Spleen (tissue), 11 donors: ENCODE results near the gene SLC49A4. TPM values are rescaled to one million over a fixed set of nuclear protein-coding genes. Genes with fewer than 3 reads are reported as not detected.
A peak's percentile ranks its signal among the peaks of the same experiment; 100 is the strongest.

ENCODE experiments used
- DNase-seq: peaks from one replicate; pipeline ENCODE4 v3.0.0-alpha.2; 2020
- H3K27ac ChIP-seq, 8 donors: fragments of 200-600 bp; sonication (generic) in 7 of 8; 1 replicate in 4 of 8; 2 replicates in 4 of 8; pipeline versions ENCODE4 v1.5.0 to v1.8.0; 2016 to 2021; ENCODE audit warnings: inconsistent platforms in 4 of 8, mild to moderate bottlenecking in 4 of 8, moderate library complexity in 1 of 8
- H3K27me3 ChIP-seq, 7 donors: fragments of 200-600 bp; sonication (generic) in 6 of 7; replicated peaks in 1 of 7; 1 replicate in 4 of 7; 2 replicates in 3 of 7; pipeline versions ENCODE4 v1.5.0 to v1.8.0; 2016 to 2021; ENCODE audit warnings: inconsistent platforms in 3 of 7, mild to moderate bottlenecking in 1 of 7
- H3K36me3 ChIP-seq, 6 donors: fragments of 200-600 bp; sonication (generic) in 5 of 6; 1 replicate in 4 of 6; 2 replicates in 2 of 6; pipeline versions ENCODE4 v1.5.0 to v1.8.0; 2016 to 2021; ENCODE audit warnings: inconsistent platforms in 2 of 6
- H3K4me1 ChIP-seq, 6 donors: fragments of 200-600 bp; sonication (generic) in 5 of 6; 1 replicate in 3 of 6; 2 replicates in 3 of 6; pipeline versions ENCODE4 v1.5.0 to v1.8.0; 2016 to 2021; ENCODE audit warnings: inconsistent platforms in 3 of 6
- H3K4me3 ChIP-seq, 8 donors: fragments of 200-600 bp; sonication (generic) in 7 of 8; 1 replicate in 4 of 8; 2 replicates in 4 of 8; pipeline versions ENCODE4 v1.5.0 to v1.8.0; 2016 to 2021; ENCODE audit warnings: inconsistent platforms in 4 of 8, mild to moderate bottlenecking in 4 of 8, moderate library complexity in 2 of 8
- H3K9me3 ChIP-seq, 8 donors: fragments of 200-600 bp; sonication (generic) in 7 of 8; 1 replicate in 4 of 8; 2 replicates in 4 of 8; pipeline versions ENCODE4 v1.5.0 to v1.8.0; 2016 to 2021; ENCODE audit warnings: inconsistent platforms in 4 of 8
- POLR2A ChIP-seq, 3 donors: fragments of 450-650 bp; IDR thresholded peaks; one replicate each; pipeline ENCODE4 v1.5.1; 2017; ENCODE audit warnings: antibody characterized with exemption in 3 of 3, mild to moderate bottlenecking in 1 of 3
- POLR2AphosphoS5 ChIP-seq, 3 donors: sonication (generic); formaldehyde crosslinking; IDR thresholded peaks; one replicate each; pipeline ENCODE4 v1.5.1; 2017; ENCODE audit warnings: antibody characterized with exemption in 3 of 3
- WGBS, 5 donors: extraction: QIAGEN DNeasy Blood & Tissue Kit in 3 of 5; methylation state at CpG; one replicate each; pipeline versions ENCODE4 v1.1.5 to v1.1.7; 2013 to 2018; 5-methylcytosine and 5-hydroxymethylcytosine counted together
- intact Hi-C: fragments of 100-400 bp; cut with DNase I; formaldehyde crosslinking; loops from one replicate; pipeline ENCODE4 v1.15.0; 2023; ENCODE audit warnings: low total_unique reads
- polyA plus RNA-seq, 3 donors: library from polyadenylated mRNA; stranded (reverse); fragments of 200-250 nt; gene quantifications; one replicate each; pipeline ENCODE4 v1.2.1, GENCODE V29; 2013
- total RNA-seq, 7 donors: library from RNA; depleted of rRNA in 3 of 7; stranded (reverse); fragments of >200 nt in 3 of 7; fragmentation: NEBNext Ultra II Directional in 4 of 7; extraction: Animal tissue kit (Norgen Biotek cat#: 25700) in 4 of 7; gene quantifications; one replicate each; pipeline versions ENCODE4 v1.1.0 to v1.2.1, GENCODE V29; 2016 to 2021
- TF ChIP-seq, protein P1 (sequence below), 11 experiments: fragments of 200-600 bp in 7 of 11; fragments of 450-650 bp in 4 of 11; sonication (generic) in 4 of 11; IDR thresholded peaks in 8 of 11; conservative IDR thresholded peaks in 3 of 11; 1 replicate in 7 of 11; 2 replicates in 4 of 11; pipeline versions ENCODE4 v1.4.0 to v1.8.0; 2016 to 2021; ENCODE audit warnings: antibody characterized with exemption in 11 of 11, inconsistent platforms in 4 of 11, mild to moderate bottlenecking in 1 of 11
- donor health status: healthy with polysubstance abuse.
- donor health status: DM: no; HTN: no; CAD: no; lungs with moderate emphysema.
- donor health status: DM: no; HTN: no; CAD: no.
- donor health status: Bipolar disorder and iron deficiency.
- donor health status: healthy.
- donor health status: DM: no; HTN: no; CAD: no.
- donor health status: DM: yes; HTN: yes; CAD: no.

The SLC49A4 gene
- total and polyA plus RNA-seq, 10 donors = 1.3 to 31.8 (median 14.5) TPM

DNA sequence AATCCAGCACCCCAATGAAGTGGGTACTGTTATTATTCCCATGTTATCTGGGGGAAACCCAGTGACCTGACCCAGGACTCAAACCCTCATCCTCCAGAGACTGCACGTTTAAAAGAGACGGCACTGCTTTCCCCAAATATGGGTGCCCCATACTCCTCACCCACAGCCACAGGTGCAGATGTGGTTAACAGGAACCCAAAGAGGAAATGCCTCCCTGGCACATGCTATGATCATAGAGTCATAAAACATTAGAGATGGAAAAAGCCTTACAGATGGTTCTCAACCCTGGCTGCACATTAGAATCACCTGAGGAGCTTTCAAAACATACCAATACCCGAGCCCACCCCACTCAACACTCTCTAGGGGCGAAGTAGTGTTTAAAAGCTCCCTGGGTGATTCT, 121.2 kb downstream of the SLC49A4 start:
- H3K27me3 ChIP-seq = peaks cover 0 to 42% (median 21%) of the 10 kb centered on the region in 7 donors
- peaks cover 0 to 9% (median 0%) of the 10 kb centered on the region in 6 donors for H3K4me1 ChIP-seq
- no peaks in the 10 kb centered on the region for H3K9me3 ChIP-seq
- DNase-seq = no peak
- intact Hi-C loops = no loop called here
- 38 to 56% (median 53%) methylated on average over 4 of the region's 4 CpGs for WGBS, 5 donors
- H3K36me3 ChIP-seq = no peaks in the 10 kb centered on the region
- TF ChIP-seq POLR2A (IDR thresholded peaks at IDR 0.05) = no peak
- no peak for TF ChIP-seq POLR2AphosphoS5 (IDR thresholded peaks at IDR 0.05)
- TF ChIP-seq, protein P1, sequence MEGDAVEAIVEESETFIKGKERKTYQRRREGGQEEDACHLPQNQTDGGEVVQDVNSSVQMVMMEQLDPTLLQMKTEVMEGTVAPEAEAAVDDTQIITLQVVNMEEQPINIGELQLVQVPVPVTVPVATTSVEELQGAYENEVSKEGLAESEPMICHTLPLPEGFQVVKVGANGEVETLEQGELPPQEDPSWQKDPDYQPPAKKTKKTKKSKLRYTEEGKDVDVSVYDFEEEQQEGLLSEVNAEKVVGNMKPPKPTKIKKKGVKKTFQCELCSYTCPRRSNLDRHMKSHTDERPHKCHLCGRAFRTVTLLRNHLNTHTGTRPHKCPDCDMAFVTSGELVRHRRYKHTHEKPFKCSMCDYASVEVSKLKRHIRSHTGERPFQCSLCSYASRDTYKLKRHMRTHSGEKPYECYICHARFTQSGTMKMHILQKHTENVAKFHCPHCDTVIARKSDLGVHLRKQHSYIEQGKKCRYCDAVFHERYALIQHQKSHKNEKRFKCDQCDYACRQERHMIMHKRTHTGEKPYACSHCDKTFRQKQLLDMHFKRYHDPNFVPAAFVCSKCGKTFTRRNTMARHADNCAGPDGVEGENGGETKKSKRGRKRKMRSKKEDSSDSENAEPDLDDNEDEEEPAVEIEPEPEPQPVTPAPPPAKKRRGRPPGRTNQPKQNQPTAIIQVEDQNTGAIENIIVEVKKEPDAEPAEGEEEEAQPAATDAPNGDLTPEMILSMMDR (IDR thresholded peaks at IDR 0.05 in 8 of 11, conservative IDR thresholded peaks at IDR 0.05 in 3 of 11) = no peak
- no peak overlapping the region for H3K27ac ChIP-seq
- no peak overlapping the region for H3K4me3 ChIP-seq

DNA sequence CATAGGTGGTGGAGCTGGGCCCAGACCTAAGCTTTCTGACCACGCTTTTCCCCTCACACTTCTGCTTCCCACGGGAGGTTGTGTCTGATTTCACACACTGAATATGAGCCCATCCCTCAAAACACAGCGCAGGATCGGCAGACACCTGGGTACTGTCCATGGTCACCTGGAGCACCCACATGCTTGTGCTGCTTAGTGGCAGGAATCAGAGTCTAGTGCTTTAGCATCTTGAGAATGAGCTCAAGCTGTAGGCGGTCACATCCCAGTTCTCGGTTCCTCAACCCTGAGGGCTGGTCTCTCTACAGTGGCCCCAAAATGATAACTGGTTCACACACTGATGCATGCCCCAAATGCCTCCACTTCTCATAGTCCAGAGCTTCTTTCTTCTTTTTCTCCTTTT, 121.7 kb downstream of the SLC49A4 start:
- peak; percentile 41 for DNase-seq
- no peaks in the 10 kb centered on the region for H3K36me3 ChIP-seq
- peaks cover 0 to 42% (median 25%) of the 10 kb centered on the region in 7 donors for H3K27me3 ChIP-seq
- WGBS, 5 donors = 68 to 81% (median 77%) methylated on average over 6 of the region's 6 CpGs
- intact Hi-C loops = no loop called here
- no peak overlapping the region for H3K27ac ChIP-seq
- H3K9me3 ChIP-seq = no peaks in the 10 kb centered on the region
- H3K4me1 ChIP-seq = peaks cover 0 to 12% (median under 1%) of the 10 kb centered on the region in 6 donors
- H3K4me3 ChIP-seq = no peak overlapping the region
- no peak for TF ChIP-seq POLR2AphosphoS5 (IDR thresholded peaks at IDR 0.05)
- TF ChIP-seq, protein P1 (IDR thresholded peaks at IDR 0.05 in 8 of 11, conservative IDR thresholded peaks at IDR 0.05 in 3 of 11) = no peak
- TF ChIP-seq POLR2A (IDR thresholded peaks at IDR 0.05) = no peak

DNA sequence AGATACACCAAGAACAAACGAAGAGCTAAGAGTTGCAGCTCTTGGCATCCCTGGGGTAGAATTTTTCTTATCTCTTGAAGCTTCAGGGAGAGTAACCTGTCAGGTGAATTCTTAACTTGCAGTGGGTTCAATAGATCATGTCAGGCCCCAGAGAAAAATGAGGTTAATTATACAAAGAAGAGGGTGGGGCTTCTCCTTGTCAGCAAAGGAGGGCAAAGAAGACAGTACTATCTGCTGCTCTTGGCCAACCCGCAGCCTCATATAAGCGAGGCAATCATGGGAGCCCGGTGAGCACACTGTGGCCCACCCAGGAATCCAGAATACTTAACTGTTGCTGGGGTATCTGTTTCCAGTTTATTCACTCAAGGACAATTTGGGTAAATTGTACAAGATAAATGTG, 122.5 kb downstream of the SLC49A4 start:
- intact Hi-C loops = no loop called here
- 82 to 93% (median 91%) methylated on average over 4 of the region's 4 CpGs for WGBS, 5 donors

DNA sequence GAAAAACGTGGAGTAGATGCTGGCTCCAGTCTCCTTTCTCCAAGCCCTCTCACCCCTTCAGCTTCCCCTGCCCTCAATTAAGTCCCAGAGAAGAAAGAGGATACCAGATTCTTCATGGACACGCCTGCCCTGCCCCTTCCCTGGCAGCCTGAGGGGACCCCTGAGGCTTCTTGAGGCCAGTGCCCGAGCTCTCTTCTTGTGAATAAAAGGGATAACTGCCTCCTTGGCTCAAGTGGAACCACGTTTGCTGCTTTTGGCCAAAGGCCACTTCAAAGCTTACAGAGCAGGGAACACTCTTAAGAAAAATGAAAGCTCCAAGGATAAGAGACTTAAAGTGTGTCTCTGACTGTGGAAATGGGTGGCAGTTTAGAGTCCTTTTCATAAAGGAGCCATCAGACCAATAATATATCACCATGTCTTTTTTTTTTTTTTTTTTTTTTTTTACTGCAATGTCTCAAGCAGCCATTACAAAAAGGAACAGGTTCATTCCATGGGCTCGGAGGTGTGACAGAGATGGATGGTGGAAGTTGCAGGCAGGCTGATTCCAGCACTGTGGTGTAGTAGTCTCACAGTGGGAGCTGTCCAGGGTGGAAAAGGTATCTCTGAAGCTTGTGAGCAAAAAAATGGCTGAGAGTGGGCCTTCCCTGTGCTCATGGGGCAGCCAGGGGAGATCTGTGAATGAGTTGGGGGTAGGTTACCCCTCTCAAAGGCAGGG, 123.9 kb downstream of the SLC49A4 start:
- no peaks in the 10 kb centered on the region for H3K36me3 ChIP-seq
- H3K27me3 ChIP-seq = peaks cover 3 to 42% (median 26%) of the 10 kb centered on the region in 7 donors
- WGBS, 5 donors = 65 to 81% (median 74%) methylated on average over 5 of the region's 5 CpGs

More for the DNA sequence above, 122.5 kb downstream of the SLC49A4 start:
- no peaks in the 10 kb centered on the region for H3K36me3 ChIP-seq
- H3K27ac ChIP-seq = no peak overlapping the region
- no peak overlapping the region for H3K4me3 ChIP-seq
- peaks cover 6 to 20% (median 9%) of the 10 kb centered on the region in 6 donors for H3K4me1 ChIP-seq
- peaks cover 3 to 42% (median 29%) of the 10 kb centered on the region in 7 donors for H3K27me3 ChIP-seq
- H3K9me3 ChIP-seq = no peaks in the 10 kb centered on the region
- TF ChIP-seq POLR2A (IDR thresholded peaks at IDR 0.05) (no peak), POLR2AphosphoS5 (IDR thresholded peaks at IDR 0.05) (no peak)
- TF ChIP-seq, protein P1 (IDR thresholded peaks at IDR 0.05 in 8 of 11, conservative IDR thresholded peaks at IDR 0.05 in 3 of 11) = no peak
- no peak for DNase-seq

More for the DNA sequence above, 123.9 kb downstream of the SLC49A4 start:
- DNase-seq = peak; percentile 37
- TF ChIP-seq POLR2AphosphoS5 (IDR thresholded peaks at IDR 0.05) = no peak
- Histone ChIP-seq H3K27ac (no peak overlapping the region), H3K4me1 (peaks cover 6 to 22% (median 9%) of the 10 kb centered on the region in 6 donors), H3K4me3 (no peak overlapping the region), H3K9me3 (no peaks in the 10 kb centered on the region)
- intact Hi-C loops = no loop called here
